HUES6 (cell line): ENCODE measurements around the gene MIAT.
A peak's percentile ranks its signal among the peaks of the same experiment; 100 is the strongest.

Experiments used
- H3K27ac ChIP-seq: 2 replicates; pipeline ENCODE4 v1.7.0; 2013; ENCODE audit warnings: low read depth, mild to moderate bottlenecking, low read length, inconsistent platforms
- H3K27me3 ChIP-seq: 2 replicates; pipeline ENCODE4 v1.6.1; 2013; ENCODE audit warnings: low read length; ENCODE audit not compliant: control insufficient read depth, insufficient read depth
- H3K36me3 ChIP-seq: 2 replicates; pipeline ENCODE4 v1.6.1; 2013; ENCODE audit warnings: low read length; ENCODE audit not compliant: control insufficient read depth, insufficient read depth
- H3K4me1 ChIP-seq: 2 replicates; pipeline ENCODE4 v1.6.1; 2013; ENCODE audit warnings: low read length; ENCODE audit not compliant: control insufficient read depth, insufficient read depth
- H3K4me3 ChIP-seq: 2 replicates; pipeline ENCODE4 v1.5.1; 2013; ENCODE audit warnings: low read depth, low read length
- H3K9ac ChIP-seq: one replicate; pipeline ENCODE4 v1.6.1; 2013; ENCODE audit warnings: mild to moderate bottlenecking, low read length
- H3K9me3 ChIP-seq: 2 replicates; pipeline ENCODE4 v1.6.1; 2013; ENCODE audit warnings: low read depth, low read length; ENCODE audit not compliant: control insufficient read depth, insufficient read depth

Gene MIAT

GRCh38 chr22:26632422-26633155, 24.8 kb upstream of the MIAT start:
- H3K4me3 ChIP-seq, result no peak overlapping the region

GRCh38 chr22:26634189-26634588, 23.2 kb upstream of the MIAT start:
- no peaks in the 10 kb centered on the region for H3K36me3 ChIP-seq
- H3K27me3 ChIP-seq, result no peaks in the 10 kb centered on the region
- no peaks in the 10 kb centered on the region for H3K9me3 ChIP-seq
- peaks cover 11% of the 10 kb centered on the region for H3K4me1 ChIP-seq
- no peak overlapping the region for H3K9ac ChIP-seq
- no peak overlapping the region for H3K27ac ChIP-seq
- H3K4me3 ChIP-seq, result no peak overlapping the region

More at GRCh38 chr22:26632422-26633155, 24.8 kb upstream of the MIAT start:
- no peaks in the 10 kb centered on the region for H3K9me3 ChIP-seq
- H3K36me3 ChIP-seq, result no peaks in the 10 kb centered on the region
- H3K27ac ChIP-seq, result no peak overlapping the region; the same call in 1 of the 2 replicates
- H3K27me3 ChIP-seq, result no peaks in the 10 kb centered on the region
- peak overlapping the region; percentile 51 for H3K9ac ChIP-seq
- peaks cover 6% of the 10 kb centered on the region for H3K4me1 ChIP-seq

GRCh38 chr22:26635117-26635516, 22.3 kb upstream of the MIAT start:
- no peak overlapping the region for H3K4me3 ChIP-seq

GRCh38 chr22:26636296-26636695, 21.1 kb upstream of the MIAT start:
- Histone ChIP-seq H3K4me3 (no peak overlapping the region), H3K9me3 (no peaks in the 10 kb centered on the region), H3K27ac (no peak overlapping the region), H3K36me3 (no peaks in the 10 kb centered on the region), H3K27me3 (no peaks in the 10 kb centered on the region), H3K9ac (no peak overlapping the region), H3K4me1 (peaks cover 22% of the 10 kb centered on the region)

More at GRCh38 chr22:26635117-26635516, 22.3 kb upstream of the MIAT start:
- Histone ChIP-seq H3K9ac (no peak overlapping the region), H3K27ac (no peak overlapping the region), H3K27me3 (no peaks in the 10 kb centered on the region), H3K4me1 (peaks cover 11% of the 10 kb centered on the region), H3K9me3 (no peaks in the 10 kb centered on the region), H3K36me3 (no peaks in the 10 kb centered on the region)

- Histone ChIP-seq H3K27me3 (peaks cover 4% of the 10 kb centered on the region; the same call in 1 of the 2 replicates), H3K4me3 (peak overlapping the region; percentile 13), H3K27ac (peak overlapping the region; percentile 49), H3K4me1 (peaks cover 76% of the 10 kb centered on the region), H3K9ac (peak overlapping the region; percentile 47), H3K9me3 (no peaks in the 10 kb centered on the region), H3K36me3 (no peaks in the 10 kb centered on the region)
These were observed 14.6 kb upstream of the MIAT start for GRCh38 chr22:26642465-26643417.

- peaks cover 12% of the 10 kb centered on the region; the same call in 1 of the 2 replicates for H3K27me3 ChIP-seq
- H3K9me3 ChIP-seq, result no peaks in the 10 kb centered on the region
- no peaks in the 10 kb centered on the region for H3K36me3 ChIP-seq
- peak overlapping the region; percentile 49 for H3K27ac ChIP-seq
- H3K4me1 ChIP-seq, result peaks cover 82% of the 10 kb centered on the region
- H3K4me3 ChIP-seq, result peak overlapping the region; percentile 13; the same call in 1 of the 2 replicates
- no peak overlapping the region for H3K9ac ChIP-seq
These were observed 13.8 kb upstream of the MIAT start for GRCh38 chr22:26643418-26644100.

GRCh38 chr22:26646158-26646557, 11.2 kb upstream of the MIAT start:
- no peaks in the 10 kb centered on the region for H3K9me3 ChIP-seq
- peaks cover 78% of the 10 kb centered on the region for H3K4me1 ChIP-seq
- H3K36me3 ChIP-seq, result no peaks in the 10 kb centered on the region
- H3K9ac ChIP-seq, result no peak overlapping the region
- H3K27me3 ChIP-seq, result peaks cover 23% of the 10 kb centered on the region
- H3K4me3 ChIP-seq, result no peak overlapping the region
- no peak overlapping the region for H3K27ac ChIP-seq

- peaks cover 59% of the 10 kb centered on the region for H3K4me1 ChIP-seq
These were observed 9.3 kb upstream of the MIAT start for GRCh38 chr22:26648011-26648497.

GRCh38 chr22:26648528-26649388, 8.6 kb upstream of the MIAT start:
- Histone ChIP-seq H3K4me3 (peak overlapping the region; percentile 25), H3K4me1 (peaks cover 52% of the 10 kb centered on the region), H3K27ac (no peak overlapping the region; the same call in 1 of the 2 replicates), H3K36me3 (no peaks in the 10 kb centered on the region), H3K9me3 (no peaks in the 10 kb centered on the region), H3K27me3 (peaks cover 23% of the 10 kb centered on the region), H3K9ac (peak overlapping the region; percentile 50)

More at GRCh38 chr22:26648011-26648497, 9.3 kb upstream of the MIAT start:
- Histone ChIP-seq H3K27me3 (peaks cover 23% of the 10 kb centered on the region), H3K36me3 (no peaks in the 10 kb centered on the region), H3K4me3 (peak overlapping the region; percentile 25), H3K9ac (peak overlapping the region; percentile 50), H3K9me3 (no peaks in the 10 kb centered on the region), H3K27ac (peak overlapping the region; percentile 62; the same call in 1 of the 2 replicates)
